NAMALWA (cell line): ENCODE data around the gene TMEM39B.
"Not testable (repeated sequence)": the region's sequence is repeated elsewhere in the genome, so short reads cannot be mapped to it uniquely, and the experiment has no call there.

ENCODE experiments used
- DNase-seq: peaks from one replicate; pipeline ENCODE4 v3.0.0-alpha.2; 2015; ENCODE audit warnings: low spot score

TMEM39B gene

DNA sequence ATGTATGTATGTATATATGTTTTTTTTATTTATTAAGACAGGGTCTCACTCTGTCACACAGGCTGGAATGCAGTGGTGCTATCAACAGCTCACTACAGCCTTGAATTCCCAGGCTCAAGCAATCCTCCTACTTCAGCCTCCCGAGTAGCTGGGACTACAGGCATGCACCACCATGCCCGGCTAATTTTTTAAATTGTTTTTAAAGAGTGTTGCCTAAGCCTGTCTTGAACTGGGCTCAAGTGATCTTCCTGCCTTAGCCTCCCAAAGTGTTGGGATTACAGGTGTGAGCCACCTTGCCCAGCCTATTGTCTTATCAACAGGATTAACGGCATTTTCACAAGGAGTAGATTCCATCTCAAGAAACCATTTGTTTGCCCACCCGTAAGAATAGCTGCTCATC, 40.7 kb downstream of the TMEM39B start:
- not testable (repeated sequence) for DNase-seq

DNA sequence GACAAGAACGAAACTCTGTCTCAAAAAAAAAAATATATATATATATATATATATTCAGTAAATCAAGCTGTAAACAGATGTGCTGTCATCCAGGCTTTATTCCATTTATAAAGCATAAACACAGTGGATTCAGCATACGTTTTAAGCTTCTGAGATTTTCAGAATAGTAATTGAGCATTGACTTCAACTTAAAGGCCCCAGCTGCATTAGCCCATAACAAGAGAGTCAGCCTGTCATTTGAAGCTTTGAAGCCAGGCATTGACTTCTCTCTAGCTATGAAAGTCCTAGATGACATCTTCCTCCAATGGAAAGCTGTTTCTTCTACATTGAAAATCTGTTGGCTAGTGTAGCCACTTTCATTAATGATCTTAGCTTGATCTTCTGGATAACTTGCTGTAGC, 41.7 kb downstream of the TMEM39B start:
- DNase-seq = no peak

DNA sequence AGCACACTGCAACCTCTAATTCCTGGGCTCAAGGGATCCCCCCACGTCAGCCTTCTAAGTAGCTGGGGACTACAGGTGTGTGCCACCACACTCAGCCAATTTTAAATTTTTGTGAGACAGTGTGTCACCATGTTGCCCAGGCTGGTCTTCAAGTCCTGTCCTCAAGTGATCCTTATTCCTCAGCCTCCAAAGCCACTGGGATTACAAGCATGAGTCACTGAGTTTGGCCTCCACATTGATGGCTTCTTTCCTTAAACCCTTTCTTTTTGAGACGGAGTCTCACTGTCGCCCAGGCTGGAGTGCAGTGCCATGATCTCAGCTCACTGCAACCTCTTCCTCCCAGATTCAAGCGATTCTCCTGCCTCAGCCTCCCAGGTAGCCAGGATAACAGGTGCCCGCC, 42.8 kb downstream of the TMEM39B start:
- DNase-seq = no peak

DNA sequence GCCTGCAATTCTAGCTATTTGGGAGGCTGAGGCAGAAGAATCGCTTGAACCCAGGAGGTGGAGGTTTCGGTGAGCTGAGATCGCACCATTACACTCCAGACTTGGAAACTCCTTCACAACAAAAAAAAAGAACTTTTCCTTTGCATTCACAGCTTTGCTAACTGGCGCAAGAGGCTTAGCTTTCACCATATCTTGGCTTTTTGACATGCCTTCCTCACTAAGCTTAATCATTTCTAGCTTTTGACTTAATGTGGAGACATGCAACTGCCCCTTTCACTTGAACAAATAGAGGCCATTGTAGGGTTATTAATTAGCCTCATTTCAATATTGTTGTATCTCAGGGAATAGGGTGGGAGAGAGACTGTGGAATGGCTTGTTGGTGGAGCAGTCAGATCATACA, 43.8 kb downstream of the TMEM39B start:
- DNase-seq = no peak

DNA sequence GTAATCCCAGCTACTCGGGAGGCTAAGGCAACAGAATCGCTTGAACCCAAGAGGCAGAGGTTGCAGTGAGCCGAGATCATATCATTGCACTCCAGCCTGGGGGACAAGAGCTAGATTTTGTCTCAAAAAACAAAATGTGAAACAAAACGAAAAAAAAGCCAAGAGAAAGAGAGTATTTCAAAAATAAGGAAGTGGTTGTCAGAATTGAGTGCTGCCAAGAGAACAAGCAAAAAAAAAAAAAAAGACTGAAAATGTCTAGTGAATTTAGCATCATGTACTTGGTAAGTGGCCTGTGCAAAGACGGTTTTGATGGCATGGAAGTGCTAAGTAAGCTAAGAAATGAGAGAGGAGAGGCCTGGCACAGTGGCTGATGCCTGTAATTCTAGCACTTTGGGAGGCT, 49.4 kb downstream of the TMEM39B start:
- DNase-seq = no peak

DNA sequence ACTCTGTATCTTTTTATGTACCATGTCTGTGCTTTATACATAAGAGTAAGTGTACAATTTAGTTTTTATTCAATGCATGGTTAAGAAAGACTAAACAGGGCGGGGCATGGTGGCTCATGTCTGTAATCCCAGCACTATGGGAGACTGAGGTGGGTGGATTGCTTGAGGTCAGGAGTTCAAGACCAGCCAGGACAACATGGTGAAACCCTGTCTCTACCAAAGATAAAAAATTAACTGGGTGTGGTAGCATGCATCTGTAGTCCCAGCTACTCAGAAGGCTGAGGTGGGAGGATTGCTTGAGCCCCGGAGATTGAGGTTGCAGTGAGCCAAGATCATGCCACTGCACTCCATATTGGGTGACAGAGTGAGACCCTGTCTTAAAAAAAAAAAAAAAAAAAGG, 50.6 kb downstream of the TMEM39B start:
- not testable (repeated sequence) for DNase-seq

DNA sequence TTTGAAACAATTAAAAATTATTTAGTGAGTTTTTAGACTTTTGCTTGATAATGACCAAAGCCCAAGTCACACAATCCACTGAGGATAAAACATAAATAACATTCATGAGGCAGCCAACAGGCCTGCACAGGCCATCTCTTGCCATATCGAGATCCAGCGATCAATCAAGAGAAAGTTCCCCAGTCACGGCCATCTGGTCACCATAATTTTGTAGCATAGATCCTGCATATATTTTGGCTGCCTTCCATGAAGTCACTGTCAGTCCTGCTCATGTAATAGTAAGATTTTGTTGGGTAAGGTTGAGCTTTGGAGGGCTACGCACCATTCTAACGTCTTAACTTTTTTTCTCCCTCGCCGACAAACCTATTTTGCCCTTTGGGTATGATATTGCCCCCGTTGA, 52.6 kb downstream of the TMEM39B start:
- DNase-seq = no peak

DNA sequence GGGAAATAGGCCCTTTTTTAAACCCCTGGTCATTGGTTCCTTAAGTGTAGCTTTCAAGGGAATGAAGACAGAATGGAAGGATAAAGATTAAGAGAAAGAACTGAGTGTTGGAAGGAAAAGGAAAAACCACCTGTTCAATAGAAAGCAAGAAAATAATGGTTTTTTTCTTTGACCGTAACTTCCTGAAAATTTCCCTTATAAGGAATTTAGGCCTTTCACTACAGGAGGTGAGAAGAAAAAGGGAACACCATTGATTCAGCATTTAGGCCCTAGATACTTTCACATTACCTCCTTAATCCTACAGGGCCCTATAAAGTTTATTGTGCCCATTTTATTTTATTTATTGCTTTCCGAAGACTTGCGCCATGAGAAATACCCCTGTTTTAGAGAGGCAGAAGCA, 54.0 kb downstream of the TMEM39B start:
- DNase-seq = no peak

DNA sequence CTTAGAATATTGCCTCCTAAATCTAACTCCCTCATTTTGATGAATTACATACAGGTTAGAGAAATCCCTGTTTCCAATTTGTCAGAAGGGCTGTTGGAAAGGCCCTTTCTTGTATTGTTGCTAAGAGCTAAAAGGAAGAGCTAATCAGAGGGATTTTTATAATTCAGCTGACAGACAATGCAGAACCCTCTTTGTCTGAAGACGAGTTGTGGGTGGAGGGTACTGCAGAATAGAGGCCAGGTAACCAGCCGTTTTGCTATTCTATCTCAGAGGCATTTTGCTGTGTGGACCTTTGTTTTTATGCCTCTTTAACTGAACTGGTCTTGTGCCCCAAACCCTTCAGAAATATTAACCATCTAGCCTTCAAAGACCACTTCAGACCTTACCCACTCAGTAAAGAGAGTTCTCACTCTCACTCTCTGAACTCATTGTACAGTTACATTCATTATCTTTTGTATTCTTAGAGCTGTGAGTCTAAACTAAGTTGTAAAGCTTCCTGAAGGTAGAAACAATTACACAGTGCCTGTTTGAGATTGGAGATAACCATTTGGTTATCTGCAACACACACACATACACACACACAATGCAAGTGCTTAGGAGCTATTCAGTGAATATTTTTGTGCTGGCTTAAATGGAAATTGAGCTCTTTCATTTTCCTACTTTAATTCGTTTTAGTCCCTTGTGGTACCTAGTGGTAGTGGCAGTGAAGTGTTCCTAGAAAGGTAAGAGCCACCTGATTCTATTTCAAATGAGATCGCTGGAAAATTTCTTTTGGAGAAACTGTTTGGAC, 54.9 kb downstream of the TMEM39B start:
- DNase-seq = no peak

DNA sequence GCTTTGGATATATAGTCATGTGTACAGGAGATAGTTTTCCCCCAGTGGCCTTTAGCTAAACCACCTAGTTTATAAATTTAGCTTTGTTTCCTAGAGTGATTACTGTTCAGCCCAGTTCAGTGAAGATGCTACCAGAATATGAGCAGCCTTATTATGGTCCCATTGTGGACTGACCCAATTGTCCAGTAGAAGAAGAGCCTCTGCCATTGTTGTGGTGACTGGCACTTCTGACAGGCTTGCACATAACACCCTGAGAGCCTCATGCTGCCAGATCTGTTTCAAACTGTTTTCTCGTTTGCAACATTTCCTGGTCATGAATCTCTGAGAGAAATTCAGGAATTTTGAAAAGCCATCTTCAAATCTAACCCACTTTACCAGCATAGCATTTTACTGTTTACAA, 55.7 kb downstream of the TMEM39B start:
- DNase-seq = no peak

DNA sequence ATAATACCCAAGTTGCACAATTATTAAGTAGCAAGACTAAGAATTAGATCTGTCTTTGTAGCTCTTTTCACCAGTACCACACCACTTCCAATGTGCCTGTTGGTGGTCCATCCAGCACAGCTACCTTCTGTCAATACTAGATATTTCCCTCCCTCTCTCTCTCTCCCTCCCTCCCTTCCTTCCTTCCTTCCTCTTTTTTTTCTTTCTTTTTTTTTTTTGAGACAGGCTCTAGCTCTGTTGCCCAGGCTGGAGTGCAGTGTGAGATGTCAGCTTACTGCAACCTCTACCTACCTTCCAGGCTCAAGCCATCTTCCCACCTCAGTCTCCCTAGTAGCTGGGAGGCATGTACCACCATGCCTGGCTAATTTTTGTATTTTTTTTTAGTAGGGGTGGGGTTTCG, 56.2 kb downstream of the TMEM39B start:
- DNase-seq = no peak

DNA sequence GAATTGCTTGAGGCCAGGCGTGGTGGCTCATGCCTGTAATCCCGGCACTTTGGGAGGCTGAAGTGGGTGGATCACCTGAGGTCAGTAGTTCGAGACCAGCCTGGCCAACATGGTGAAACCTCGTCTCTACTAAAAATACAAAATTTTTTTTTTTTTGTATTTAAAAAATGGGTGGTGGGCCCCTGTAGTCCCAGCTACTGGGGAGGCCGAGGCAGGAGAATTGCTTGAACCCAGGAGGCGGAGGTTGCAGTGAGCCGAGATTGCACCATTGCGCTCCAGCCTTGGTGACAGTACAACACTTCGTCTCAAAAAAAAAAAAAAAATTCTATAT, 61.2 kb downstream of the TMEM39B start:
- DNase-seq = not testable (repeated sequence)

DNA sequence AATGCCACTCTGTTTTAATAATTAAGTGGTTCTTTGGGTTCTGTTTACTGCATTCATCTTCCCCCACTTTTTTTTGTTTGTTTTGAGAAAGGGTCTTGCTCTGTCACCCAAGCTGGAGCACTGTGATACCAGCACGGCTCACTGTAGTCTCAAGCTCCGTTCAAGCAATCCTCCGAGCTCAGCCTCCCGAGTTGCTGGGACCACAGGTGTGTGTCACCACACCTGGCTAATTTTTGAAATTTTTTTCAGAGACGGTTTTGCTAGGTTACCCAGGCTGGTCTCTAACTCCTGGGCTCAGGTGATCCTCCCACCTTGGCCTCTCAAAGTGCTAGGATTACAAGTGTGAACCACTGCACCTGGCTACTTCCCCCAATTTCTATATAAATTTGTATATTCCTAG, 64.4 kb downstream of the TMEM39B start:
- no peak for DNase-seq

DNA sequence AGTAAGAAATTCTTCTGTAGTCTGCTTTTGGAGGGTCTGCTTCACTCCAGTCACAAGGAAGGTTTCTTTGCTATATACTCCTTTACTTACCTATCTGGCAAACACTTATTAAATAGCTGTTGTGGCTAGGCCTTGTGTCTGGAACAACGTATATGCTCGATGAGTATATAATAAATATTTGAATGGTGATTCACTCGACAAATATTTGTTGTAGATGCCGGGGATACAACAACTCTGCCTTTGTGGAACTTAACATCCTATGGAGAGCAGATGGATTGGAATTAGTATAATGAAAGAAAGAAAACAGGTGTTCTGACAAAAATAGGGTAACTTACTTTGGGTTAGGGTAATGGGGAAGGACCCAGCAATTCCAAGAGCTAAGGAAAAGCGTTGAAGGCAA, 66.2 kb downstream of the TMEM39B start:
- no peak for DNase-seq

DNA sequence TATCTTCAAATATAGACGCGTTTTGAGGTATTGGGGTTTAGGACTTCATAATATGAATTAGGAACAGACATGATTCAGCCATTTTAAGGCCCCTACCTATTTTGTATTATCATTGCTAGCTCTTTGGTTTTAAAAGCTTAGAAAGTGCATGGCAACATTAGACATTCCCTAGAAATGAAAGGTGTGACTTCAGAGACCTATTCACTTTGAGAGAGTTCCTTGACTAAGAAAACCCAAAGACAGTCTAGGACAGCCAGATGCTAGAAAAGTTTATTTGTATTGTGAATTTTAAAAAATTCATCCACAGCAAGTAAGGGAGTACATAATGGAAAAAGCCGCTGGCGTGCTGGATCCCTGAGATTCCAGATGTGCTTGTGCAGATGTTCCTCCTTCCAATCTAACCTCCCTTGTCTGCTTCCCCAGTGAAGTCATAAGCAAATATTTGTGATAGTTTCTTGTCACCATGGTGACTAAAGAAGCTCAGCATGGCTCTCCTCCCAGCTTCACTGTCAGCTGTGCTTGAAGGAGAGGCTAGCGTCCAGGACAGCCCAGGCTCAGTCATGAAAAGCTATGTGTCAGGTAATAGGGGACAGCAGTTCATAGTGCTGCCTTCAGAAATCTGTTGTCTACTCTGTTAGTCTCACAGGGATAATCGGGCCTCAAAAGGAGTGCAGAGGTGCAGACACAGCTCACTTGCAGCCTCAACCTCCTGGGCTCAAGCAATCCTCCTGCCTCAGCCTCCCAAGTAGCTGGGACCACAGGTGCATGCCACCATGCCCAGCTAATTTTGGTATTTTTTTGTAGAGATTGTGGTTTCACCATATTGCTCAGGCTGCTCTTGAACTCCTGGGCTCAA, 69.9 kb downstream of the TMEM39B start:
- peak; percentile 46 for DNase-seq

DNA sequence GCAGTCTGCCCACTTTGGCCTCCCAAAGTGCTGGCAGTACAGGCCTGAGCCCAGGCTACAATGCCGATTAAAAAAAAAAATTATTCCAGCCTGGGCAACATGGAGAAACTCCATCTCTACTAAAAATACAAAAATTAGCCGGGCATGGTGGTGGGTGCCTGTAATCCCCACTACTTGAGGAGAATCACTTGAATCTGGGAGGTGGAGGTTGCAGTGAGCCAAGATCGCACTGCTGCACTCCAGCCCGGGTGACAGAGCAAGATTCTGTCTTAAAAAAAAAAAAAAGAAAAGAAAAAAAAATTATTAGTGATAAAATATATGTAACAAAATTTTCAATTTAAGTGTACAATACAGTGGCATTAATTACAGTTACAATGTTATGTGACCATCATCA, 70.6 kb downstream of the TMEM39B start:
- DNase-seq = not testable (repeated sequence)

DNA sequence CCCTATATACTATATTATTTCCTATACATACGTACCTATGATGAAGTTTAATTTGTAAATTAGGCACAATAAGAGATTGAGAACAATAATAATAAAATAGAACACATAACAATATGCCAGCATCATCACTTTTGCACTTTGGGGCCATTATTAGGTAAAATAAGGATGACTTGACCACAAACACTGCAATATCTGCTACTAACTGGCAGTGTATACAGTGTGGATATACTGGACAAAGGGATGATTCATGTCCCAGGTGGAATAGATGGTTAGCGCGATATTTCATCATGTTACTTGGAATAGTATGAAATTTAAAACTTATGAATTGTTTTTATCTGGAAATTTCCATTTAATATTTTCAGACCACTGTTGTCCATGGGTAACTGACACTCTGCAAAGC, 71.3 kb downstream of the TMEM39B start:
- no peak for DNase-seq

DNA sequence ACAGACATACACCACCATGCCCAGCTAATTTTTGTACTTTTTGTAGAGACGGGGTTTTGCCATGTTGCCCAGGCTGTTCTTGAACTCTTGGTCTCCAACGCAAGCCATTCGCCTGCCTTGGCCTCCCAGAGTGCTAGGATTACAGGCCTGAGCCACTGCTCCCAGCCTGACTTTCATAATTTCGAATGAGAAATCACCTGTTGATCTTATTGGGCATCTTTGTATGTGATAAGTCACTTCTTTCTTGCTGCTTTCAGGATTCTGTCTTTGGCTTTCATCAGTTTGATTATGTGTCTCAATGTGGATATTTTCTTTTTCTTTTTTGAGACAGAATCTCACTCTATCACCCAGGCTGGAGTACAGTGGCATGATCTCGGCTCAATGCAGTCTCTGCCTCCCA, 75.1 kb downstream of the TMEM39B start:
- DNase-seq = not testable (repeated sequence)

DNA sequence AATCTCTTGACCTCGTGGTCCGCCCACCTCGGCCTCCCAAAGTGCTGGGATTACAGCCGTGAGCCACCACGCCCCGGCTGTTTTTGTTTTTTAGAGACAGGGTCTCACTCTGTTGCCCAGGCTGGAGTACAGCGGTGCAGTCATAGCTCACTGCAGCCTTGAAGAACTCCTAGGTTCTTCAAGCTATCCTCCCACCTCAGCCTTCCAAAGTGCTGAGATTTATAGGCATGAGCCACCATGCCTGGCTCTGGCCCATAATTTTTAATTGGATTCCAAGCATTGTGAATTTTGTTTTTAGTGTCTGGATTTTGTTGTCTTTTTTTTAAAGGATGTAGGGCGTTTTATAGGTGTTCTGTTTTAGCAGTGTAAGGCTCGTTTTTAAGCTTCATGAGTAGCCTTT, 78.1 kb downstream of the TMEM39B start:
- no peak for DNase-seq

DNA sequence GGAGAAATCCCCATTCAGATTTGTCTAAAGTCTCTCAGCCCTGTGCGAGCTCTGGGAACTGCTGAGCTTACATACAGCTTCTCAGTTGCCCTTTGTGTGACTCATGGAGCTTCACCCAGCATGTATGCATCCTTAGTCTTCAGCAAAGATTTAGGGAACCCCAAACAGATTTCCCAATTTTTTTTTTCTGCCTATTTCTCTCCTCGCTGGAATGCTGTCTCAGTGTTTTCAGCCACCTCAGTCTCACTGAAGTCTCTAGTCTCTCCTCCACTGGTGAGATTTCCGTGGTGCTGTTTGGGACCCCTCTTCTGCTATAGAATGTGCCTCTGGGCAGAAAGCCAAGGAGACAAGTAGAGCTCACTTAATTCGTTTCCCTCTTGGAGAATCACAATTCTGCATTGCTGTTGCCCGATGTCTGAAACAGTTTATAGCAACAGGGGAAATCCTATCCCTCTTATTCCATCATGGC, 78.6 kb downstream of the TMEM39B start:
- DNase-seq = no peak
